ENCODE results near the gene PRDM8.

Gene PRDM8

GRCh38 chr4:80184053-80184824 lies 13.1 kb upstream of the PRDM8 start:
- peak; percentile 87 for DNase-seq

GRCh38 chr4:80184825-80185756 lies 12.2 kb upstream of the PRDM8 start:
- peak; percentile 33 for DNase-seq

- no peak for DNase-seq
These were observed 11.3 kb upstream of the PRDM8 start for GRCh38 chr4:80185787-80186548.

GRCh38 chr4:80186676-80187075 lies 10.6 kb upstream of the PRDM8 start:
- no peak for DNase-seq

- no peak for DNase-seq
These were observed 9.6 kb upstream of the PRDM8 start for GRCh38 chr4:80187677-80188076.

- DNase-seq = no peak
These were observed 8.9 kb upstream of the PRDM8 start for GRCh38 chr4:80188457-80188800.

GRCh38 chr4:80188801-80189458 lies 8.4 kb upstream of the PRDM8 start:
- DNase-seq = no peak

GRCh38 chr4:80189581-80189955 lies 7.7 kb upstream of the PRDM8 start:
- DNase-seq = no peak

- no peak for DNase-seq
These were observed 7.2 kb upstream of the PRDM8 start for GRCh38 chr4:80189956-80190677.

GRCh38 chr4:80192252-80192866 lies 4.9 kb upstream of the PRDM8 start:
- DNase-seq = no peak

- DNase-seq = peak; percentile 68
These were observed 4.4 kb upstream of the PRDM8 start for GRCh38 chr4:80192937-80193336.

- DNase-seq = no peak
These were observed 1.7 kb upstream of the PRDM8 start for GRCh38 chr4:80195441-80196140.

GRCh38 chr4:80196259-80196921 lies 913 bp upstream of the PRDM8 start:
- DNase-seq = no peak

- DNase-seq = no peak
These were observed 518 bp downstream of the PRDM8 start for GRCh38 chr4:80197601-80198440.

- no peak for DNase-seq
These were observed 1.1 kb downstream of the PRDM8 start for GRCh38 chr4:80198441-80198837.

- no peak for DNase-seq
These were observed 1.8 kb downstream of the PRDM8 start for GRCh38 chr4:80199004-80199560.

GRCh38 chr4:80199947-80200346 lies 2.6 kb downstream of the PRDM8 start:
- DNase-seq = no peak

- DNase-seq = peak; percentile 78
These were observed 4.2 kb downstream of the PRDM8 start for GRCh38 chr4:80201252-80202151.

Measured in fibroblast of skin of scalp (primary cell).